ENCODE data around the gene SELL.
"Not testable (repeated sequence)": the region's sequence is repeated elsewhere in the genome, so short reads cannot be mapped to it uniquely, and the experiment has no call there.

SELL gene

GRCh38 chr1:169711469-169712308 is at the start of gene SELL:
SELL (minus strand) TSS chr1:169711620; CDS start chr1:169711498, 122 bp downstream.
- DNase-seq (ENCODE audit: low spot score) = peak; percentile 38
- FAIRE-seq = peak; percentile 29

GRCh38 chr1:169759038-169759437 is 47.6 kb upstream of the SELL start:
- DNase-seq (ENCODE audit: low spot score) (no peak), FAIRE-seq (no peak)

- no peak for FAIRE-seq
- no peak for DNase-seq (ENCODE audit: low spot score)
Observed at GRCh38 chr1:169753549-169753948, 42.1 kb upstream of the SELL start.

GRCh38 chr1:169750041-169750440 is 38.6 kb upstream of the SELL start:
- FAIRE-seq = no peak
- no peak for DNase-seq (ENCODE audit: low spot score)

- FAIRE-seq = no peak
Observed at GRCh38 chr1:169746550-169746949, 35.1 kb upstream of the SELL start.

GRCh38 chr1:169745015-169745861 is 33.8 kb upstream of the SELL start:
- no peak for DNase-seq (ENCODE audit: low spot score)
- FAIRE-seq = no peak

More at GRCh38 chr1:169746550-169746949, 35.1 kb upstream of the SELL start:
- no peak for DNase-seq (ENCODE audit: low spot score)

- FAIRE-seq (no peak), DNase-seq (ENCODE audit: low spot score) (no peak)
Observed at GRCh38 chr1:169741666-169742394, 30.4 kb upstream of the SELL start.

GRCh38 chr1:169739980-169740379 is 28.6 kb upstream of the SELL start:
- FAIRE-seq = no peak
- no peak for DNase-seq (ENCODE audit: low spot score)

GRCh38 chr1:169733924-169734323 is 22.5 kb upstream of the SELL start, which contains the start of gene SELE:
SELE (minus strand) TSS chr1:169734079; CDS start chr1:169733612, 467 bp downstream.
- no peak for DNase-seq (ENCODE audit: low spot score)
- no peak for FAIRE-seq

- DNase-seq (ENCODE audit: low spot score) = no peak
- no peak for FAIRE-seq
Observed at GRCh38 chr1:169731446-169731845, 20.0 kb upstream of the SELL start.

- DNase-seq (ENCODE audit: low spot score) (no peak), FAIRE-seq (no peak)
Observed at GRCh38 chr1:169729991-169730390, 18.6 kb upstream of the SELL start.

- FAIRE-seq (no peak), DNase-seq (ENCODE audit: low spot score) (no peak)
Observed at GRCh38 chr1:169727307-169727706, 15.9 kb upstream of the SELL start.

GRCh38 chr1:169726851-169727250 is 15.4 kb upstream of the SELL start:
- no peak for DNase-seq (ENCODE audit: low spot score)

GRCh38 chr1:169725930-169726329 is 14.5 kb upstream of the SELL start:
- FAIRE-seq = no peak
- no peak for DNase-seq (ENCODE audit: low spot score)

More at GRCh38 chr1:169726851-169727250, 15.4 kb upstream of the SELL start:
- FAIRE-seq = no peak

- FAIRE-seq (no peak), DNase-seq (ENCODE audit: low spot score) (no peak)
Observed at GRCh38 chr1:169724168-169724567, 12.7 kb upstream of the SELL start.

- FAIRE-seq (no peak), DNase-seq (ENCODE audit: low spot score) (no peak)
Observed at GRCh38 chr1:169723763-169724162, 12.3 kb upstream of the SELL start.

GRCh38 chr1:169722779-169723178 is 11.4 kb upstream of the SELL start:
- FAIRE-seq (no peak), DNase-seq (ENCODE audit: low spot score) (no peak)

- DNase-seq (ENCODE audit: low spot score); FAIRE-seq: not testable (repeated sequence)
Observed at GRCh38 chr1:169715100-169715499, 3.7 kb upstream of the SELL start.

GRCh38 chr1:169713090-169713489 is 1.7 kb upstream of the SELL start:
- FAIRE-seq; DNase-seq (ENCODE audit: low spot score): not testable (repeated sequence)

GRCh38 chr1:169712309-169712631 is 850 bp upstream of the SELL start:
- FAIRE-seq (no peak), DNase-seq (ENCODE audit: low spot score) (no peak)

- DNase-seq (ENCODE audit: low spot score) (no peak), FAIRE-seq (no peak)
Observed at GRCh38 chr1:169708647-169709046, 2.8 kb downstream of the SELL start.

Measured in RCC 7860 (cell line).